Measurements from ENCODE around the gene B4GALNT2. TPM values are rescaled to one million over a fixed set of nuclear protein-coding genes. Genes with fewer than 3 reads are reported as not detected.

Gene B4GALNT2
- total RNA-seq, 3 donors from 2014 or later (not counting 1 experiment from before 2014, with no cell fraction given) = 0.05 TPM; not detected in 1

DNA sequence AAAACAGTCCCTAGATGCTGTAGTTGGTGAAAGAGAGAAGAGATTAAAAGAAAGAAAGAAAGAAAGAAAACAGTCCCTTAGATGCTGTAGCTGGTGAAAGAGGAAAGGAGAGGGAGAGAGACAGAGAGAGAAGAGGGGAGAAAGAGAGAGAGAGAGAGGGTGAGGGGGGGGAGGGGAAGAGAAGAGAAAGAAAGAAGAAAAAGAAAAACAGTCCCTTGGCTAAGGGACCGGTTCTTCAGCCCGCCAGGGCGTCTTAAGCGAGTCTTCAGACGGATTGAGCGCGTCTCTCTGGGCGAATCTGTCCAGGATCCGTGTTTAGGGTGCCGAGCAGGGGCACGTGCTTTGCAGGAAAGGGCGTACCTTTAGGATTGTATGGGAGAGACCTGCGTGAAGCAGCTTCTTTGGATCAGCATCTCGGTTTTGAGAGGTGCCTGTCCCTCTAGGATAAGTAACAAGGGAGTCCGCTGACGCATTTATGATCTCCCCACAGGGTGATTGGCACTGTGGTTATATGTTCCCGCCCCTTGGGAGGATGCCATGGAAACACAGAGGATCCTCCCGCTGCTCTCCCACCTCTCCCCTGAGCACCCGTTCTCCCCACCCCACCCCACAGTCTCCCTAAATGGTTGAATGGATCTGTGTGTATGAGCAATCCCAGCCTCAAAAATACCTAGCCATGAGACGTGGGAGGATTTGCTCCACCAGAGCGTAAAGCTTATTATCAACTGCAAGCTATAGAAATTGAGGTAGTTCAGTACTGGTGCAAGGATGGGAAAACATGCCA lies 61.1 kb downstream of the B4GALNT2 start:
- Mint-ChIP-seq H3K27ac (peak overlapping the region; percentile 100), H3K4me3 (peak overlapping the region; percentile 98), H3K36me3 (no peaks in the 10 kb centered on the region), H3K4me1 (peaks cover 32 to 40% of the 10 kb centered on the region in 2 donors), H3K27me3 (ENCODE audit: low read depth in 2 of 2) (peaks cover 0 to 2% of the 10 kb centered on the region in 2 donors), H3K9me3 (no peaks in the 10 kb centered on the region)
- H3K36me3 ChIP-seq (ENCODE audit: control insufficient read depth, insufficient read depth, low read length) = no peaks in the 10 kb centered on the region
- peaks cover 25% of the 10 kb centered on the region for H3K4me1 ChIP-seq (ENCODE audit: control insufficient read depth, insufficient read depth, low read length)
- H3K27me3 ChIP-seq (ENCODE audit: control insufficient read depth, insufficient read depth, low read length) = no peaks in the 10 kb centered on the region
- TF ChIP-seq, protein P1, sequence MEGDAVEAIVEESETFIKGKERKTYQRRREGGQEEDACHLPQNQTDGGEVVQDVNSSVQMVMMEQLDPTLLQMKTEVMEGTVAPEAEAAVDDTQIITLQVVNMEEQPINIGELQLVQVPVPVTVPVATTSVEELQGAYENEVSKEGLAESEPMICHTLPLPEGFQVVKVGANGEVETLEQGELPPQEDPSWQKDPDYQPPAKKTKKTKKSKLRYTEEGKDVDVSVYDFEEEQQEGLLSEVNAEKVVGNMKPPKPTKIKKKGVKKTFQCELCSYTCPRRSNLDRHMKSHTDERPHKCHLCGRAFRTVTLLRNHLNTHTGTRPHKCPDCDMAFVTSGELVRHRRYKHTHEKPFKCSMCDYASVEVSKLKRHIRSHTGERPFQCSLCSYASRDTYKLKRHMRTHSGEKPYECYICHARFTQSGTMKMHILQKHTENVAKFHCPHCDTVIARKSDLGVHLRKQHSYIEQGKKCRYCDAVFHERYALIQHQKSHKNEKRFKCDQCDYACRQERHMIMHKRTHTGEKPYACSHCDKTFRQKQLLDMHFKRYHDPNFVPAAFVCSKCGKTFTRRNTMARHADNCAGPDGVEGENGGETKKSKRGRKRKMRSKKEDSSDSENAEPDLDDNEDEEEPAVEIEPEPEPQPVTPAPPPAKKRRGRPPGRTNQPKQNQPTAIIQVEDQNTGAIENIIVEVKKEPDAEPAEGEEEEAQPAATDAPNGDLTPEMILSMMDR (IDR thresholded peaks at IDR 0.05) = no peak
- DNase-seq (peak in 1 of 2 donors; percentile 52), ATAC-seq (no peak)
- 15% methylated on average over 19 of the region's 21 CpGs for WGBS (ENCODE audit: insufficient coverage)
- H3K9me3 ChIP-seq (ENCODE audit: control insufficient read depth, insufficient read depth, low read length) = no peaks in the 10 kb centered on the region
- intact Hi-C loops (cut with micrococcal nuclease) = no loop called here
- H3K27ac ChIP-seq (ENCODE audit: low read length) = peak overlapping the region; percentile 98
- H3K4me3 ChIP-seq (ENCODE audit: low read length) = peak overlapping the region; percentile 87

DNA sequence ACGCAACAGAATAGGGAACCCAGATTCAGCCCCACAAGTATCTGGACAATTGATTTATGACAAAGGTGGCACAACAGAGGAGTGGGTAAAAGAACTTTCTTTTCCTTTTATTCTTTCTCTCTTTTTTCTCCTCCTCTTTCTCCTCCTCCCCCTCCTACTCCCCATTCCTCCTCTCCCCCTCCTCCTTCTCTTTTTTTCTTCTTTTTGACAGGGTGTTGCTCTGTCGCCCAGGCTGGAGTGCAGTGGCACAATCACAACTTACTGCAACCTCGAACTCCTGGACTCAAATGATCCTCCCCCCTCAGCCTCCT lies 61.7 kb downstream of the B4GALNT2 start:
- H3K27me3 ChIP-seq (ENCODE audit: control insufficient read depth, insufficient read depth, low read length) = no peaks in the 10 kb centered on the region
- TF ChIP-seq, protein P1 (IDR thresholded peaks at IDR 0.05) = no peak
- ATAC-seq (no peak), DNase-seq (no peak)
- peak overlapping the region; percentile 68 for H3K4me3 Mint-ChIP-seq
- H3K4me3 ChIP-seq (ENCODE audit: low read length) = no peak overlapping the region
- peaks cover 25% of the 10 kb centered on the region for H3K4me1 ChIP-seq (ENCODE audit: control insufficient read depth, insufficient read depth, low read length)
- peaks cover 0 to 2% of the 10 kb centered on the region in 2 donors for H3K27me3 Mint-ChIP-seq (ENCODE audit: low read depth in 2 of 2)
- no peaks in the 10 kb centered on the region for H3K9me3 ChIP-seq (ENCODE audit: control insufficient read depth, insufficient read depth, low read length)
- H3K27ac ChIP-seq (ENCODE audit: low read length) = no peak overlapping the region
- H3K4me1 Mint-ChIP-seq = peaks cover 32 to 40% of the 10 kb centered on the region in 2 donors
- no peaks in the 10 kb centered on the region for H3K36me3 Mint-ChIP-seq
- intact Hi-C loops (cut with micrococcal nuclease) = no loop called here
- 78% methylated on average over 3 of the region's 3 CpGs for WGBS (ENCODE audit: insufficient coverage)
- H3K27ac Mint-ChIP-seq = peak overlapping the region; percentile 66 to 100
- H3K36me3 ChIP-seq (ENCODE audit: control insufficient read depth, insufficient read depth, low read length) = no peaks in the 10 kb centered on the region
- H3K9me3 Mint-ChIP-seq = no peaks in the 10 kb centered on the region

DNA sequence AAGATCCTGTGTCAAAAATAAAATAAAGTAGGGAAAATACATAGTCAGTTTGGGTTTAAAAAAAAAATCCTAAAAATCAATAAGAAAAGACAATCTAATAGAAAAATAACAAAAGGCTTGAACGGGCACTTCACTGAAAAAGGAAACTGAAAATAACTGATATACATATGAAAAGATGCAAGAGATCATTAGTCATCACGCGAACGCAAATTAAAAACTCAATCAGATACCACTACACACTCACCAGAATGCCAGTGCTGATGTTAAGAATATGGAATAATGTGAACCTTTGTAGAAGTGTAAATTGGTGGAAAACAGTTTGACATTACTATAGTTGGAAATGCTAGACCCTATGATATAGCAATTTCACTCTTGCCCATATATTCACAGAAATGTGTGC lies 63.2 kb downstream of the B4GALNT2 start:
- DNase-seq (no peak), ATAC-seq (no peak)
- H3K36me3 Mint-ChIP-seq = no peaks in the 10 kb centered on the region
- peaks cover 28% of the 10 kb centered on the region for H3K4me1 ChIP-seq (ENCODE audit: control insufficient read depth, insufficient read depth, low read length)
- H3K27ac ChIP-seq (ENCODE audit: low read length) = no peak overlapping the region
- peaks cover 38 to 40% of the 10 kb centered on the region in 2 donors for H3K4me1 Mint-ChIP-seq
- no peaks in the 10 kb centered on the region for H3K36me3 ChIP-seq (ENCODE audit: control insufficient read depth, insufficient read depth, low read length)
- WGBS (ENCODE audit: insufficient coverage) = no CpG with 5 or more reads among the region's 4 CpGs
- H3K27ac Mint-ChIP-seq = no peak overlapping the region
- TF ChIP-seq, protein P1 (IDR thresholded peaks at IDR 0.05) = no peak
- no peaks in the 10 kb centered on the region for H3K9me3 ChIP-seq (ENCODE audit: control insufficient read depth, insufficient read depth, low read length)
- no peaks in the 10 kb centered on the region for H3K27me3 ChIP-seq (ENCODE audit: control insufficient read depth, insufficient read depth, low read length)
- H3K27me3 Mint-ChIP-seq (ENCODE audit: low read depth in 2 of 2) = peaks cover 0 to 2% of the 10 kb centered on the region in 2 donors
- H3K4me3 ChIP-seq (ENCODE audit: low read length) = no peak overlapping the region
- H3K9me3 Mint-ChIP-seq = no peaks in the 10 kb centered on the region
- intact Hi-C loops (cut with micrococcal nuclease) = no loop called here
- no peak overlapping the region for H3K4me3 Mint-ChIP-seq

DNA sequence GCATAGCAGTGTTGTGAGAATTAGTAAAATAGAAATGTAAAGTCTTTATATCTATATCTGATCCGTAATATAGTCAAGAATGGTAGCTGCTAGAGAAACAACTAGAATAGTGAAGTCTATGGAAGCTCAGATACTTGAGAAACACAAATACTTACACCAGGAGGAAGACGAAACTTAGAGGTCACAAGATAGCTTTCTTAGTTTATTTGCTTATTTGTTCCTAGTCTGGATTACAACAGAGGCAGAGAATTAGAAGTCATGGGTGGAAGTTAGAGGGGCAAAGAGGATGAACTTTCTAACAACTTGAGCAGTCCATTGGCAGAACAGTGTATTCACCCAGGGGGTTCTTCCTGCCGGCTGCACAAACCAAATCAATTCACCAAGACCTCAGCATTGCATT lies 64.0 kb downstream of the B4GALNT2 start:
- ATAC-seq (no peak), DNase-seq (no peak)
- Mint-ChIP-seq H3K27ac (no peak overlapping the region), H3K4me3 (no peak overlapping the region), H3K4me1 (peaks cover 35 to 36% of the 10 kb centered on the region in 2 donors), H3K27me3 (ENCODE audit: low read depth in 2 of 2) (peaks cover 0 to 2% of the 10 kb centered on the region in 2 donors), H3K9me3 (no peaks in the 10 kb centered on the region), H3K36me3 (no peaks in the 10 kb centered on the region)
- intact Hi-C loops (cut with micrococcal nuclease) = no loop called here
- WGBS (ENCODE audit: insufficient coverage) = 100% methylated on average over 1 of the region's 3 CpGs
- Histone ChIP-seq H3K9me3 (ENCODE audit: control insufficient read depth, insufficient read depth, low read length) (no peaks in the 10 kb centered on the region), H3K27ac (ENCODE audit: low read length) (no peak overlapping the region), H3K4me1 (ENCODE audit: control insufficient read depth, insufficient read depth, low read length) (peaks cover 27% of the 10 kb centered on the region), H3K36me3 (ENCODE audit: control insufficient read depth, insufficient read depth, low read length) (no peaks in the 10 kb centered on the region), H3K4me3 (ENCODE audit: low read length) (no peak overlapping the region), H3K27me3 (ENCODE audit: control insufficient read depth, insufficient read depth, low read length) (no peaks in the 10 kb centered on the region)
- TF ChIP-seq, protein P1 (IDR thresholded peaks at IDR 0.05) = no peak

Measured in natural killer cell (primary cell).